NCI-H2196 treated with DMSO at 0.1 percent for 48 hours (cell line): Measurements from ENCODE around the gene TMSB4X.
"Not testable (repeated sequence)": the region's sequence is repeated elsewhere in the genome, so short reads cannot be mapped to it uniquely, and the experiment has no call there.

Experiments
- DNase-seq: peaks from one replicate; lab custom pipeline; 2025; ENCODE audit not compliant: unreplicated experiment; lab: John Stamatoyannopoulos, UW

Gene TMSB4X

DNA sequence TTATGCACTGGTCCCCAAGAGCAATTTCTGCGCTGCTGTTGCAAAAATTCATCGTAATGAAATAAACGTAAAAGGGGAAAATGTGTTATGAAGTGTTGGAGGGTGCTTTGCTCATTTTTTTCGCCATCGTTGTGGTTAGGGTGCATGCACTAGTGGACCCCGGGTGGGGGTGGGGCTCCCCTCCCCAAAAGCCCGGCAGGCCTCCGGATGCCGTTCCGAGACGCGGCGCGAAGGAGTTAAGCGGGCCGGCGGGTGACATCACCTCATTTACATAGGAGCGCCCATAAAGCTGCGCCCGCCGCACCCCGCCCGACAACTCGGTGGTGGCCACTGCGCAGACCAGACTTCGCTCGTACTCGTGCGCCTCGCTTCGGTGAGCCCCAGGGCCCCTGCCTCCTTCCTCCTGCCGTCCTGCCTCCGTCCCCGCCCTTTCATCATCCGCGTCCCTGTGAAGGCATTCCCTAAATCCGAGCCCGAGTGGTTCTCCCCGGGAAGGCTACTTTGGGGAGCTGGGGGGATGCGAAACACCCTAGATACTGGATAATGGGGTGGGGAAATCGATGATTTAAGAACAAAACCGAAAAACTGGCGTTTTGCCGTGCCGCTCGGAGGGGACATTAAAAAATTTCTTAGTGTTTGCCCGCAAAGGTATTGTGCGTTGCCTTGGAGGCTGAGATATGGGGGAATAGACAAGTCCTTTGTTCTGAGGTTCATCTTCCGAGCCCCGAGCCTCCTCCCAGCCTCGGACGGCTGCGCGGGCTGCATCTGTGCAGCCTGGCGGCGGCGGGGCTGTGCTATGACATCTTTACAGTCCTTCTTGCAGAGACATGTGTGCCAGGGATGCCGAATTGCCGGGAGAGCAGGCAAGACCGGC lies at the start of gene TMSB4X:
TSS of gene TMSB4X (plus strand) at position 315 of the 874 bp plus-strand sequence.
- DNase-seq = peak; percentile 30

DNA sequence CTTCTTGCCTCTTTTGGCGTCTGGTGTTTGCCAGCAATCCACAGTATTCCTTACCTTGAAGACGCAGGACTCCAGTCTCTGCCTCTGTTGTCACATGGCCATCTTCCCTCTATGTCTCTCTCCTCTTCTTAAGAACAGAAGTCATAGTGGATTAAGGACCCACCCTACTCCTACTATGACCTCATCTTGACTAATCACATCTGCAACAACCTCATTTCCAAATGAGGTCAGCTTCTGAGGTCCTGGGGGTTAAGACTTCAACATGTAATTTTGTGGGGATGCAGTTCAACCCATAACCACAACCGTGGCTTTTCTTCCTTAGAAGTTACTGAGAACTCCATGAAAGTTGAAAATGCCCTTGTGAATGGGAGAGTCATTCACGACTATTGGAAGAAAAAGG lies 45.2 kb upstream of the TMSB4X start:
- DNase-seq = no peak

DNA sequence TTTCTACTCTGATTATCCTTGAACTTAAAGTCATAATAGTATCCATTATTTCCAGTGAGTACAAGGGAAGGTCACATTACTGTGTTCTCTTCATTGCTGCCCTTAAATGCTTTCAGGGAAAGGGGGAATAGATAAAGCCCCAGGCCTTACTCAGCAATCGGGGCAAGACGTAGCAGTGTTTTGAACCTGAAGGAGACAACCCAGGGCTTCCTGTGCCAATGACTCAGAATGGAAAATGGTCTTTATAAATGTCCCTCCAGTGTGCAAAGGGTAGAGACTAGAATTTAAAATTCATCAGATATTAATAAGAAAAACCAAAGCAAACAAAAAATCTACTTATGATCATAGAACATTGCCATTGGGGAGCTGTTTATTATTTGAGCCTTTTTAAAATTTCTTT lies 44.8 kb upstream of the TMSB4X start:
- DNase-seq = no peak

DNA sequence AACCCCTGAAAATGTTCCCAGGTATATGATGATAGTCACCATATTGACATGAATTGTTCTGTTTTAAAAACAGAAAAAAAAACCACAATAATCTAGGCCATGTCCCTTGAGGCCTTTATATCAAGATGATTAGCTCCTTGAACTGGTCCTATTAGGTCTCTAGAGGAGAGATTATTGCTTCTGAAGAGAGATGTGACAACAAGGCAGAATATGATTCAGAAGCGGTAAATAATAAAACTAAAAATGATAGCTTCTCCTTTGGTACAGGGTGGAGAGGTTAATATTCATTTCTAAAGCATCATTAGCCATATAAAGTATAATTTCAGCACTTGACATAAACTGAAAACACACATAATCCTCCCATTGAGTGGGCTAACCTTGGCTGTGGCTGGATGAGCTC lies 42.7 kb upstream of the TMSB4X start:
- DNase-seq = no peak

DNA sequence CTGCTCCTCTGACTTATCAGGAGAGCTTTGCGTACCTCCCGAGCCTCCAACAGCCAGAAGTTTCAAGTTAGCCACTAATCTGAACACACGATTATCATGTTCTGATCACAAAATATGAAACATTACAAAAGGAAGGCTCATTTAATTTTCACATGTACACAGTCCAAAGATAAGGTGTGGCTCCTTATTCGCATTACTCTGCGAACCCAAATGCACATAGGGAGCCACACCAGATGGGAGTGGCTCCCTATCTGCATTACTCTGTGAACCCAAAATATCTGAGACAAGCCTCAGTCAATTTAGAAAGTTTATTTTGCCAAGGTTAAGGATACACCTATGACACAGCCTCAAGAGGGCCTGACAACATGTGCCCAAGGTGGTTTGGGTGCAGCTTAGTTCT lies 40.1 kb upstream of the TMSB4X start:
- DNase-seq = no peak

DNA sequence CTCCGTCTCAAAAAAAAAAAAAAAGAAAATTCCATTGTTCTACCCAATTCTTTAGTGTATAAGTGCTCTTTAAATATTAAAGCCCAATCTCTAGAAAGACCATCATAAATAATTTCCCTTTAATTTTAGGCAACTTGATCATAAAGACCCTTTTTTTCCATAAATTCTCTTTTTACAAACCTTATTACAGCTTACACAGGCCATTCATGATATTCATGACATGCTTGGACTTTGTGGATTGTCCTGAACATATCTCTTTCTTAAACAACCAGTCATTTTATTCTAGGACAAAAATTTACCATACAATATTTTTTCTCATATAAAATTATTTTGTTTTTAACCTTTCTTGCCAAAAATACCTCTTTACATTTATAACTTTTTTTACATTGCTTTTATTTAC lies 38.0 kb upstream of the TMSB4X start:
- no peak for DNase-seq

DNA sequence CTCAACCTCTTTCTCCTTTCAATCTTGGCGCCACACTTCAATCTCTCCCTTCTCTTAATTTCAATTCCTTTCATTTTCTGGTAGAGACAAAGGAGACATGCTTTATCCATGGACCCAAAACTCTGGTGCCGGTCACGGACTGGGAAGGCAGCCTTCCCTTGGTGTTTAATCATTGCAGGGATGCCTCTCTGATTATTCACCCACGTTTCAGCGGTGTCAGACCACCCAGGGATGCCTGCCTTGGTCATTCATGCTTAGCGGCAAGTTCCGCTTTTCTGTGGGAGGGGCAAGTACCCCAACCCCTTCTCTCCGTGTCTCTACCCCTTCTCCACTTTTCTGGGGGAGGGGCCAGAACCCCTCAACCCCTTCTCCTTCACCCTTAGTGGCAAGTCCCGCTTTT lies 34.4 kb upstream of the TMSB4X start:
- not testable (repeated sequence) for DNase-seq

DNA sequence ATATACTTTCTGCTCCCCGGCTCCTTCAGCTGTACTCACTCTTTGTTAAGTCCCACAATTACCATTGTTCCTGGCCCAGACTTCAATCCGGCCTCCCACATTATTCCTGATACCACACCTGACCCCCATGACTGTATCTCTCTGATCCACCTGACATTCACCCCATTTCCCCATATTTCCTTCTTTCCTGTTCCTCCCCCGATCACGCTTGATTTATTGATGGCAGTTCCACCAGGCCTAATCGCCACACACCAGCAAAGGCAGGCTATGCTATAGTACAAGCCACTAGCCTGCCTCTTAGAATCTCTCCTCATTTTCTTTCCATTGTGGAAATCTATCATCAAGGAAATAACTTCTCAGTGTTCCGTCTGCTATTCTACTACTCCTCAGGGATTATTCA lies 31.3 kb upstream of the TMSB4X start:
- not testable (repeated sequence) for DNase-seq

DNA sequence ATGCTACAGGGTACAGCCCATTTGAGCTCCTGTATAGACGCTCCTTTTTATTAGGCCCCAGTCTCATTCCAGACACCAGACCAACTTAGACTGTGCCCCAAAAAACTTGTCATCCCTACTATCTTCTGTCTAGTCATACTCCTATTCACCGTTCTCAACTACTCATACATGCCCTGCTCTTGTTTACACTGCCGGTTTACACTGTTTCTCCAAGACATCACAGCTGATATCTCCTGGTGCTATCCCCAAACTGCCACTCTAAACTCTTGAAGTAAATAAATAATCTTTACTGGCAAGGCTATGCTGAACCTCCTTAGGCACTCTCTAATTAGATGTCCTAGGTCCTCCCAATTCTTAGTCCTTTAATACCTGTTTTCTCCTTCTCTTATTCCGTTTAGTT lies 30.5 kb upstream of the TMSB4X start:
- not testable (repeated sequence) for DNase-seq

DNA sequence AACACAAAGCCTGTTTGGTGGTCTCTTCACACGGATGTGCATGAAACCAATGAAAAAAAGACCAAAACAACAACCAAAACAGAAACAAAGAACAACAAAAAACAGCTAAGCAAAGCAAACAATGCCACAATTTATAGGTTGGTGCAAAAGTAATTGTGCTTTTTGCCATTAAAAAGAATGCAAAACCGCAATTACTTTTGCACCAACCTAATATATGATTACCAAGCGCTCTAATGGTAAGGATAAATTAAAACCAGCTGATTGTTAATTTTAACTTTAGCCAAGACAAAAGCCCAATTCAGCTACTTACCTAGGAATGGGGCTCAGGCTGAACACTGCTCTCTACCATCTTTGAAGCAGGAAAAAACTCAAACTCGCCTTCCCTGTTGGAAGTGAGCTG lies 29.4 kb upstream of the TMSB4X start:
- DNase-seq = no peak

DNA sequence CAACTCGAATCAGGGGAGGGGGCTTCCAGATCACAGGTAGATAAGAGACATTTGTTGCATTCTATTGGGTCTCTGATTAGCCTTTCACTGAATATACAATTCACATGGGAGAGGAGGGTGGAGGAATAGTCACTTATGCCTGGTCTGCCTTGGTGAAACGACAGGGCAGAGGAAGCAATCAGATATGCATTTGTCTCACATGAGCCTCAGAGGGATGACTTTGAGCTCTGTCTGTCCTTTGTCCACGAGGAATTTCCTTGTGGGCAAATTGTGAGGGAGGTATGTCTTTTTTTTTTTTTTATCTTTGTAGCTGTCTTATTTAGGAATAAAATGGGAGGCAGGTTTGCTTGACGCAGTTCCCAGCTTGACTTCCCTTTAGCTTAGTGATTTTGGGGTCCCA lies 28.5 kb upstream of the TMSB4X start:
- no peak for DNase-seq

DNA sequence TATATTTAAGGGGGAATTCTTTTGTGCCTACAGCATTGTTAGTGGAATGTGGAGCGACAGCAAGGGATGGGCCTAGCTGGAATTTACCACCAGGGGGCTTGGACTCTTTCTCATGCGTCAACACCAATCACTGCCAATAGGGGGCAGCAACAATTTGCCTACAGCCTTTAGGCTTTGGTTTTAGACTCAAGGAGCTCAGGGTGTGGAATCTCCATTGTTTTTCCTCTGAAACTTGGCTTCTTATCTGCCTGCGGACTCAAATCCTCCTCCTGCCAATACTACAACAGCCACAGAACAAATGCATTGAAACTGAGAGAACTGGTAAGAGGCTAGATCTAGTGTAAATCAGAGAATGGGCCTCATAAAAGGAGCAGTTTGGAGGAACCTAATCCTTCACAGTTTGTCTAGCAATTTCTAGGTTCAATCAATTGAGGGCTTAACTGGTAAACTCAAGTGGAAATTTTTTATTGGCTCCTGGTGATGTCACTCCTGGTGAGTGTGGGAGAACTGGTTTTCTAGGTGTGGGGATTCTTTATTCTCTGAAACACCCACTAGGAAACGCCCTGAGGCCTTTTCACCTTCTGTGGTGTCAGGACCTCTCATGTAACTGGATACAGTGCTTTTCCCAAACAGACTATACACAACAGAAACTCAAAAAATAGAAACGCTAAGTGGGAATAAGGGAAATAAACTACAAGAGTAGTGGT lies 27.9 kb upstream of the TMSB4X start:
- peak; percentile 88 for DNase-seq

DNA sequence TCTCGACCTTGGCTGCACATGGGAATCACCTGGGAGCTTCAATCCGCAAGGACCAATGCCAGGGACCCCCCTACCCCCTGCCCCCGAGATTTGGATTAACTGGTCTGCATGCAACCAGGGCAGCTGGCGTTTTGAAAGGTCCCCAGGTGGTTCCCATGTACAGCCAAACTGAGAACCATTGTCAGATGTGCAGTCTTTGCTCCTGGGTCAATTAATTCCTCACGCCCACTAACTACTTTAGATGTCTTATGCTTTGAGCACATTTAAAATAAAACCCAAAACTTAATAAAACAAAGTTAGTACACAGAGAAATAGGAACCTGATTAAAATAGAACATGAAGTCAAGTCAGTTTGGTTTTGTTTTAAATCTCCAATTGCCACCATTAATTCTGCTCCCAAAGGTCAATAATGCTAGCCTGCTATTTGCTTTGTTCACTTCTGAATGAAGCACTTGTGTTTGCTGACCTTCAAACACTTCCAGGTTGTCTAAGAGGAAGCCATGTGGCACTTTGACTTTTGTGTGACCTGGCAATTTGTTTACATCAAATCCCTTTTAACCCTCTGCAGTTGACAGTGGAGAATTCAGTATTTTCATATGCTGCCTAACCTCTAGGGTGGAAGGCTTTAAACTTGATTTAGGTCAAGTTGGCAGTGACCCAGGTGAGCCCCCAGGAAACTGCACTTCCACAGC lies 27.2 kb upstream of the TMSB4X start:
- no peak for DNase-seq

DNA sequence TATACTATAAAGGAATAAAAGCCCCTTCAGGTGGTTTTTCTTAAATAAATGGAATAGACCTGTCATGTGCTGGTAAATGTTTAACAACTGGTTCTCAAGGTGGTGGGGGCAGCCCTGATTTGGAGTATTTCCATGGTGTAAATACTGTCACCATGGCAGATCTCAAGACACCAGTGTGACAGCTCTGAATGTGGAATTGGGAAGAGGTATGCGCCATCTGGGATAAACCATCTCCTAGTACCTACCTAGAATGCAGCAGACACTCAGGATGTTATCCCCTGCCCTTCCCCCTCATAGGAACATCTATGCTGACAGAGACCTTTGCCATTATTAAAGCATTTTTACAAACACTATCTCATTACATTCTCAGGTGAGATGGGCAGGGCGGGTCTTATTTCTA lies 26.4 kb upstream of the TMSB4X start:
- DNase-seq = no peak

DNA sequence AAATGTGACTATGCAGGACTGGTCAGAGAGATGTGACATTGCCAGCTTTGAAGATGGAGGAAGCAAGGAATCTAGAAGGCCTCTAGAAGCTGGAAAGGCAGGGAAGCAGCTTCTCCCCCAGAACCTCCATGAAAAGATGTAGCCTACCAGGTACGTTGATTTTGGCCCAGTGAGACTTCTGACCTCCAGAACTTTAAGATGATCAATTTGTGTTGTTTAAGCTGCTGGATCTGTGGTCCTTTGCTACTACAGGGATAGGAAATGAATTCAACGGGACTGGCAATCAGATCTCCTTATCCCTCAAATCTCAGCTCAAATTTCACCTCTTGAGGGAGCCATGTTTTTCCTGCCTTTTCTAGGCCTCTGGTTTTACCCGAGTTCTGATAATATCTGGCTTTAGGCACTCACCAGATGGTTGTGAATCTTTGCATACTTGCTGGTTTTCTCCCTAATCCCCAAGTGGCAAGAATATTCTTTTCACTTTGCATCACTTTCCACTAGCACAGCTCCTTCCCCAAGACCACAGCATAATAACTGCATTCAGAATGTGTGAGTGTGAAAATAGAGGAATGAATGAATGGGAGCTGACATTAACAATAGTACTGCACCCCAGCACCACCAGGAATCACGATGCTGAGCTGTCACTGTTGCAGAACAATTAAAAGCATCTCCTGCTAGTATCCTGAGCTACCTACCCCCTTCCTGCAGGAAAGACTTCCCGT lies 25.5 kb upstream of the TMSB4X start:
- no peak for DNase-seq

DNA sequence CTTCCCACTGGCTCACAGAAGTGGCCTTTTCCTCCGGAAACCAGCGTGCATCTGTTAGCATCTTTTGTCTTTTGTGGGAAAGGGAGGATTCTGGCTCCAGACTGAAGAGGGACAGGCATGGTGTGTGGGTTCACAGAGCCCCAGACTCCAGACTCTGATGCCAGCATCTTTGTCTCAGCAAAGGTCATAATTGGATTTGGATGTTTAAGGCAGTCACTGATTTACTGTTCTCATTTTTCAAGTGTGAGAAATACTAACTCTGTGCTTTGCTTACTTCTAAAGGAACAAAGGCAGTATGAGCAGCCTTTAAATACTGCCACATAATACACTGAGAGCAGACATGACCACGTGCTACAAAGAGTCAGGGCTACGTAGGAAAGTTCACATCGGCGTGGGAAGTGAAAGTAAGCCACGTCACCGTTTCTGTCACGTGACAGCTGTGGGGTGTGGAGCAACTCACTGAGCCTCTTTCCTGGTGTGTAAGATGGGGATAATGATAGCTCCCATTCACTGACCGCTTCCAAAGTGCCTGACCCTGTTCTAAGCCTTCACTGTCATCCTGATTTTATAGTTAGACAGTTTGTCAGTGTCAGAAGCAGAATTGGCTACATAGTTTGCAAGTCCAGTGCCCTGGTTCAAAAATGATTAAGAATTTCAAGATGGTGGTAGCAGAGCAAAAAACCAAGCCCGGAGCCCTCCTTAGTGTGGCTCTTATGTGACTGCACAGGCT lies 24.8 kb upstream of the TMSB4X start:
- DNase-seq = no peak

DNA sequence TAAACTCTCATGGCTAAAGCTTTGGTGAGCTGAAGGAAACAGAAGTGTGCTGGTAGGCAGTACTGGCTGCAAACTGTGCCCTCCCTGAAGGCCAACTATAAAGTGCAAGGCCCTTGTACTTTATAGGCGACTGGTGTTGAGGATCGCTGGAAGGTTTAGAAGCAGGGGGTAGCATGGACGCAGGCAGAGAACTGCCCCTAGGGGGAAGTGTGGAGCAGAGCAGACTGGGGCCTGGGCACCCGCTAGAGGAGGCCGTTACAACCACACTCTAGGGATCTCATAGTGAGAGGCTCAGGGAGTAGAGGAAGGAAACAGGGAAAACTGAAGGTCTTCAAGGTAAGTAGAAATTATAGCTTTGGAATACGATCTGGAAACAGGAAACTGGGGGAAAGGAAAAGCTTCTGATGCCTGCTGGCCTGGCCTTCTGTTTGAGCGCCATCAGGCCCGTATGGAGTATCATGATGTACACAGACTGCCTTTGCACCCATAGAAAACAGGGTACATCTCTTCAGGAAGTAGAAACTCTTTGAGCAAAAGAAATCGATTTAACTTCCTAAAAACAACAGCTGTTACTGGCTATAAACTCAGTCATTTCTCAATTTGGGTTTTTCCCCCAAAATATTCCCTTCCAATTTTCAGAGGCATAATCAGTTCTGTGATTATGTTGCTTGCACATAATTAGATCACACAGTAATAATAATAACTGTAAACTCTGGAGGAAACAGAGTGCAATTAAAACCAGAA lies 23.9 kb upstream of the TMSB4X start:
- DNase-seq = no peak

DNA sequence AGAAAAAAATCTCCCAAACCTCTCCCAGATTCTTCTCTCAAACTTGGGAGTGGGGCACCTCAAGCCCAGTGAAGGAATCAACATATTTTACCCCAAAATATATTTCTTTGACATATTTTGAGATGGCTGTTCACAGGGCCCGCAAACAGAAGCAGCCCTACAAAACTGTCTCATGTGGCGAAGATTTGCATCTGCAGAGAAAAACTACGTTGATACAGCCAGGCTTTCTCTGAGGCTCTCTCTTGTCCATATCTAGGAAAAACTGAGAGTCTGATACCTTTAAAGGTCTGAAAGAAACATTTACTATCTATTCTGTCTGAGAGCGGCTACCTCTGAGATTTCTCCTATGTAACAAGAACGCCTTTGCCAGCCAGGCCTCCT lies 23.3 kb upstream of the TMSB4X start:
- no peak for DNase-seq

DNA sequence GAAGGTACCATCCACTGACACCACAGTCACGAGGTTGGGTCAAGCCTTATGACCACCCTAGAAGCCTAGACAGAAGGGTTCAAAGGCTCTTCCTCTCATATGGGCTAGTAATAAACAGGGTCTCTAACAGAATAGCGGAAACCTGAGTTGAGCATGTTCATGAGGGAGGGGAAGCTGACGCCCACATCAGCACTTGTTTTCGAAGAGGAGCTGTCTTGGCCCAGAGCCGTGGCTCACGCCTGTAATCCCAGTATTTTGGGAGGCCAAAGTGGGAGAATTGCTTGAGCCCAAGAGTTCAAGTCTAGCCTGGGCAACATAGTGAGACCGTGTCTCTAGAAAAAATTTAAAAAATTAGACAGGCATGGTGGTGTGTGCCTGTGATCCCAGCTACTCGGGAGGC lies 21.5 kb upstream of the TMSB4X start:
- no peak for DNase-seq

DNA sequence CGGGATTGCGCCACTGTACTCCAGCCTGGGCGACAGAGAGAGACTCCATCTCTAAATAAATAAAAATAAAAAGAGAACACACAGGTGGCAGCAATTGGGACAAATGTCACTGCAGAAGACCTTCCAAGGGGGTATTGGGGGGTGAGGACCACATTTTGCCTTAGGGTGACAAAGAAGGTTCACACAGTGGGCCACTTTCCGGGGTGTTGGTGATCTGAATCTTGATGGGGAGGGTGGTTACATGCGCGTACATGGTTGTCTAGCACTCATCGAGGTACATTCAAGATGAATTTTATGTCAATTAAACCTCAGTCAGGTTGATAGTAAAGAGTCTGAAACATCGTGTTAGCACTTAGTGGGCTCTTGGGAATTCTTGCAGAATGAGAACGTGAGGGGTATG lies 20.5 kb upstream of the TMSB4X start:
- DNase-seq = no peak
